NOMO-1 treated with DMSO at 0.1 percent for 48 hours (cell line): ENCODE data around the gene GOLGA6L26.
"Not testable (repeated sequence)": the region's sequence is repeated elsewhere in the genome, so short reads cannot be mapped to it uniquely, and the experiment has no call there.

ENCODE experiments used
- DNase-seq: peaks from one replicate; lab custom pipeline; 2025; ENCODE audit not compliant: unreplicated experiment; lab: John Stamatoyannopoulos, UW

The GOLGA6L26 gene, protein sequence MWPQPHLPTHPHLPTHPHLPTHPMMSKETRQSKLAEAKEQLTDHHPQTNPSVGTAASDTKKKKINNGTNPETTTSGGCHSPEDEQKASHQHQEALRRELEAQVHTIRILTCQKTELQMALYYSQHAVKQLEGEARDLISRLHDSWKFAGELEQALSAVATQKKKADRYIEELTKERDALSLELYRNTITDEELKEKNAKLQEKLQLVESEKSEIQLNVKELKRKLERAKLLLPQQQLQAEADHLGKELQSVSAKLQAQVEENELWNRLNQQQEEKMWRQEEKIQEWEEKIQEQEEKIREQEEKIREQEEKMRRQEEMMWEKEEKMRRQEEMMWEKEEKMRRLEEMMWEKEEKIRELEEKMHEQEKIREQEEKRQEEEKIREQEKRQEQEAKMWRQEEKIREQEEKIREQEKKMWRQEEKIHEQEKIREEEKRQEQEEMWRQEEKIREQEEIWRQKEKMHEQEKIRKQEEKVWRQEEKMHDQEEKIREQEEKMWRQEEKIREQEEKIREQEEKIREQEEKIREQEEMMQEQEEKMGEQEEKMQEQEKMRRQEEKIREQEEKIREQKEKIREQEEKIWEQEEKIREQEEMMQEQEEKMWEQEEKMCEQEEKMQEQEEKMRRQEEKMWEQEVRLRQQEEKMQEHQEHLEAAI

GRCh38 chr15:23334096-23334495 lies at the start of gene GOLGA6L26:
Gene GOLGA6L26, minus strand, starts transcription at chr15:23334196. Its CDS starts 61 bp downstream, at chr15:23334135.
- DNase-seq, result not testable (repeated sequence)

DNA sequence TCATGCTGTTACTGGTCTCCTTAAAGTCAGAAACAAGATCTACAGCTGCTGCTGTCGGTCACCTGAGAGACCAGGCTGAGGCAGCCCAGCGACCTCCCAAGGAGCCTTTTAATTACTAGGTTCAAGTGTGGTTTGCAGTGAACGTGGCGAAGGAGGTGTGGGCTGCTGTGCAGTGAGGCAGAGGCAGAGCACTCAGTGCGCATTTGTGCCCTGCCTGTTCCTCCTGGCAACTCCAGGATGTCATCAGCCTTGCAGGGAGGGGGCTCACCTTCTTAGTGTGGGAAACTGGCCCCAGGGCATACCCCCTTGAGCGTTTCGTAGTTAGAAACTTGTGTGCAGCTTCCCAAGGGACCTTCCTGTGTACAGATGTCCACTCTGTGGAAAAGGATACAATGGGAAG lies 47.2 kb upstream of the GOLGA6L26 start:
- not testable (repeated sequence) for DNase-seq

DNA sequence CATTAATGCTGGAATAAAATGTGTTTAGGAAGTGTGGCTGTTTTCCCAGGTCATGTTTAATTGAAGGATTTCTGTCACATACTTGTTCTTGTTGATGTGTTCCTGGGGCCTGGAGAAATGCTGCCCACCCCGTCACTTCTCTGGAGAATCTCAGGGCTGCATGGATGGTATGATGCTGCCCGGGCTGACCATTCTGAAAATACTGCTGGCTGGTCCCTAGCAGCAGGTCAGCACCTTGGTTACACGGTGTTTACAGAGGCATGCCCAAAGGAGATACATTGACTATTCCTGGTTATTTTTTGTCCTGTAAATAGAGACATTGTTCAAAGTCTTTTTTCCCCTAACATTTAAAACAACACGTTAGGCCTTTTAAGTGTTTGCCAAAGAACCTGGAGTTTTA lies 46.7 kb upstream of the GOLGA6L26 start:
- not testable (repeated sequence) for DNase-seq

DNA sequence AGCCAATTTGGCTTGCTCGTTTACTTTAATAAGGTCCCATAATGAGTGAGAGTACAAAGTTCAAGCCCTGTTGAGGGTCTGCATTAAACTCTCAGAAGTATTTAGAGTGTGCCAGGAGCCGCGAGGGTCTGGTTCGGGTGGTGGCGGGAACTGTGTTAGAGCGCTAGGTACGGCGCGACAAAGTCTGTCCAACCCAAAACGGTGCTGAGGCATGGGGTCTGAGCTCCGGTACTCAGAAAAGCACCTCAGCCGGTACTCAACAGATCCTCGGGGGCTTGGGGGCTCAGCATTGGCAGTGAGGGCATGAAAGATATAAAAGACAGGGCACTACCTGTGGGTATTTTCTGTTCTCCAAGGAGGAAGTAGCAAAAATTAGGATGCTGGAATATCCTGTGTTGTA lies 45.0 kb upstream of the GOLGA6L26 start:
- DNase-seq, result not testable (repeated sequence)

- DNase-seq, result not testable (repeated sequence)
These were observed 40.2 kb upstream of the GOLGA6L26 start for GRCh38 chr15:23374226-23374625.

GRCh38 chr15:23372891-23373600 lies 39.0 kb upstream of the GOLGA6L26 start:
- DNase-seq, result not testable (repeated sequence)

DNA sequence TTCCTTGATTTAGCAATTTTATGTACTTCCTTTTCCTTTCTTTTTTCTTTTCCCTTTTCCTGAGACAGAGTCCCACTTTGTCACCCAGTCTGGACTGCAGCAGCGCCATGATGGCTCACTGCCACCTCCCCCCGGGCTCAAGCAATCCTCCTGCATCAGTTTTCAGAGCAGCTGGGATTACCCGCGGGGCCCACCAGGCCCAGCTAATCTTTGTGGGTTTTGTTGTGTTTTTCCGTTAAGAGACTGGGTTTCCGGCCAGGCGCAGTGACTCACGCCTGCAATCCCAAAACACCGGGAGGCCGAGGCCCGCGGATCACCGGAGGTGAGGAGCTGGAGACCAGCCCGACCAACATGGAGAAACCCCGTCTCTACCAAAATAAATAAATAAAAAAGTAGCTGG lies 38.3 kb upstream of the GOLGA6L26 start:
- no peak for DNase-seq

- not testable (repeated sequence) for DNase-seq
These were observed 37.9 kb upstream of the GOLGA6L26 start for GRCh38 chr15:23371868-23372267.

- DNase-seq, result not testable (repeated sequence)
These were observed 37.1 kb upstream of the GOLGA6L26 start for GRCh38 chr15:23371134-23371533.

DNA sequence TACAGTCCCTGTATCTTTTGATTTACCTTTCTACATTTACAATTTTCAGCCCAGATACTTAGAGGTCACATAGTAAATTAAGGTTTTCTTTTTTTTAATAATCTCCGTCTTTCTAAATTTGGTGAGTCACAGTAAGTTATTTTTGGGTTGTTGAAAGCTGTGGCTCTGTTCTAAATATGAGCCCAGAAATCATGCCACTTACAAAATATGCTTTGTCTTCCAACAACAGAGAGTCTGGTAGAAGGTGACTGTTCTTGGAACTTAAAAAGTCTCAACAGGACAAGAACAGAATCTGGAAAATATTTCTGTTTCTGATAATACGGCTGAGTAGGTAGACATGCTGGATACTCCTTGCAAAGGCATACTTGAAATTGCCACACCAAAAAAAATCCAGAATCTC lies 36.6 kb upstream of the GOLGA6L26 start:
- no peak for DNase-seq

- not testable (repeated sequence) for DNase-seq
These were observed 30.3 kb upstream of the GOLGA6L26 start for GRCh38 chr15:23364261-23364660.

DNA sequence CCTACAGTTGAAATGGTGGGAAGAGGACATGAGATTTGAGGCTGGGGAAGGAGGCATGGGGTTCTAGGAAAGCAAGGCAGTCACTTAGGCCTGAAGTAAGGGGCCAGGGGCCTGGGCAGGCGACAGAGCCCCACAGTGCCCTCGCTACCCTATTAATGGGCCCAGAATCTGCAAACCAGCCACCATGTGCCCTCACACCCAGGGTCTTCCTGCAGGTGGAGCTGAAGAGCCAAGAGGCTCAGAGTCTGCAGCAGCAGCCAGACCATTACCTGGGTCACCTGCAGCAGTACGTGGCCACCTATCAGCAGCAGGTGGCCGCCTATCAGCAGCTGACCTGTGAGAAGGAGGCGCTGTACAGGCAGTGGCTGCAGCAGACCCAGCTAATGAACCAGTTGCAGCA lies 28.6 kb upstream of the GOLGA6L26 start:
- not testable (repeated sequence) for DNase-seq

DNA sequence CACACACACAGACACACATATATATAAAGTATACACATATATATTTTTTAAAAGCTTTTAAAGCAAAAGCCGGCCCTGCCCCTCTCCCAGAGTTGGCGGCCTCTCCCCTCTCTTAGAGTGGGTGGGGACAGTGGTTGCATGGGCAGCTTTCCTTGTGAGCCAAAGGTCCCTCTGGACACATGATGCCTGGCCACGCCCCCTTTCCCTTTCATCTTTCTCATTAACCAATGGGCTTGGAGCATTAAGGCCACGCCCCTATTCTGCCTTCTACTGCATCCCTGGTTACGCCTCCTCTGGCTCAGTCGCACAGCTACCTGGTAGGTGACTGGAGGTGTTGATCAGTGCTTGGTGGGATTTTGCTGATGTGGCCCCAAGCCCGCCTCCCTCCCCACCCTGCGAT lies 20.5 kb upstream of the GOLGA6L26 start, which contains the start of gene GOLGA8S:
Gene GOLGA8S (plus strand): TSS at position 301 of the 400 bp plus-strand sequence. CDS start 62 bp downstream, at position 363.
- DNase-seq, result not testable (repeated sequence)

DNA sequence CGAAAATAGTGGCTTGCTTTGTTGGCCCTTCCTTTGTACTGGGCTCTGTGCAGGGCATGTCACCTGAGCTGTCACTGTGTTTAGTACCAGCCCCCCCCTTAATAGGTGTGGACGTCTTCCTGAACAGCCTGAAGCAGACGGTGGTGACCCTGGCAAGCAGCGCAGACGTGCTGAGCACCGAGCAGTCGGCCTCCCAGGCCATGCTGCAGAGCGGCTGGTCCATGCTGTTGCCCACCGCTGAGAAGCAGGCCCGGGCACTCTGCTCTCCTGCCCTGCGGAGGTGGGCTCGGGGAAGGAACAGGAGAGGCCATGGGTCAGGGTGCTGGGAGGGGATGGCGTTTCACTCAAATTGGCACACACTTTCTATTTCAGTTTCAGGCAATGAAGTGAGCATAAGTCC lies 22.8 kb downstream of the GOLGA6L26 start:
- DNase-seq, result not testable (repeated sequence)

DNA sequence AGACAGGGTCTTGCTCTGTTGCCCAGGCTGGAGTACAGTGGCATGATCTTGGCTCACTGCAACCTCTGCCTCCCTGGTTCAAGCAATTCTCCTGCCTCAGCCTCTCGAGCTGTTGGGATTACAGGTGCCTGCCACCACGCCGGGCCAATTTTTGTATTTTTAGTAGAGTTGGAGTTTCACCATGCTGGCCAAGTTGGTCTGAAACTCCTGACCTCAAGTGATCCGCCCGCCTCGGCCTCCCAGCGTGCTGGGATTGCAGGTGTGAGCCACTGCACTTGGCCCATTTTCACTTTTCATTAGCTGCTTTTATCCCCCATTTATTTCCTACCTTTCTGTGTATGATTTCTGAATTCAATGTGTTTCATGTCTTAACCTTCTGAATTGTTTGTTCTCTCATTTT lies 28.1 kb downstream of the GOLGA6L26 start:
- not testable (repeated sequence) for DNase-seq

- DNase-seq, result not testable (repeated sequence)
These were observed 29.2 kb downstream of the GOLGA6L26 start for GRCh38 chr15:23304805-23305204.

GRCh38 chr15:23304267-23304666 lies 29.7 kb downstream of the GOLGA6L26 start:
- DNase-seq, result not testable (repeated sequence)

DNA sequence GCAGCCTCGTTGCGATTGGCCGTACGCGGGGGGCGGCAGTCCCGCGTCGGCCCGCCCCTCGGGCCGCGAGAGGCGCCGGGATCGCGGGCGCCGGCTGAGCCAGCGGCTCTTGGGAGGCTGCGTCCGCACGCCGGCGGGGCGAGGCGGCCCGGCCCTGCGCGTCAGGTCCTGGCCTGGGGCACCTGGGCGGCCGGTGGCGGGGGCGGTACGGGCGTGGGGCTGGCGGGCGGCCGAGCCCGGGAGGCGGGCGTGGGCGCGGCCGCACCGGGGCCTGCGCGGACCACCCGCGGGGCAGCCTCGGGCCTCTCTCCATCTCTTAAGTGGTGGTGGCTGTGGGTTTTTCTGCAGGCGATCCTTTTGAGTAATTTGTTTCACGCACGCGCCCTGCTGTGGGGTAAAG lies 30.3 kb downstream of the GOLGA6L26 start:
- not testable (repeated sequence) for DNase-seq

DNA sequence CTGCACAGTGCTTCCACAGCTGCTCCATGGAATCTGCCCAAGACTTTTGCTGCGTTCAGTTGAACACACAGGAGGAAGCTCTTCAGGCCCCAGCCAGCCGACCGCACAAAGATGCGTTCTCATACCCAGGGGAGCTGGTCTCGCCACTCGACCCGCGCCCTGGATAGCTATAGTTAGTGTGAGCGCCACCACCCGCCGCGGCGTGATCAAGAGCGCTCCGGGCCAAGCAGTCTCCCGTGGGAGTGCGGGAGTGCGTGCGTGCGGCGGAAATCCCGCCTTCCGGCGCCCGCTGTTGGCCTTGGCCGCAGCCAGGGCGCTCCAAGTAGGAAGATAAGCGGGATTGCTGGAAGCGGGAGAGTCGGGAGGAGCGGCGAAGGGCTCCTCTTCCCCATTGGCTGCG lies 30.8 kb downstream of the GOLGA6L26 start:
- DNase-seq, result not testable (repeated sequence)
